ENCODE results near the gene GRIP1. TPM values are rescaled to one million over a fixed set of nuclear protein-coding genes. Genes with fewer than 3 reads are reported as not detected.

The GRIP1 gene
- total RNA-seq, 1 donor: under 0.01 TPM

GRCh38 chr12:66708704-66709456 is 30.0 kb upstream of the GRIP1 start:
- TF ChIP-seq CTCF (IDR thresholded peaks at IDR 0.05; ENCODE audit: extremely low read depth, low read depth, low read length): peak; percentile 46
- H3K27me3 ChIP-seq (ENCODE audit: insufficient read depth, low read length): no peaks in the 10 kb centered on the region
- no peaks in the 10 kb centered on the region for H4K20me1 ChIP-seq (ENCODE audit: insufficient read depth, low read length)
- no peak overlapping the region for H3K4me3 ChIP-seq (ENCODE audit: insufficient read depth, low read length)
- no peaks in the 10 kb centered on the region for H3K79me2 ChIP-seq (ENCODE audit: insufficient read depth, low read length)
- no peak overlapping the region for H3K27ac ChIP-seq (ENCODE audit: low read depth, low read length)
- no peaks in the 10 kb centered on the region for H3K4me1 ChIP-seq (ENCODE audit: insufficient read depth, low read length)
- H3K36me3 ChIP-seq (ENCODE audit: insufficient read depth, low read length): no peaks in the 10 kb centered on the region
- H3K4me2 ChIP-seq (ENCODE audit: insufficient read depth, low read length): no peak overlapping the region
- no peak overlapping the region for H2AFZ ChIP-seq (ENCODE audit: low read length)
- H3K9me3 ChIP-seq (ENCODE audit: low read depth, low read length): no peaks in the 10 kb centered on the region
- no peak for DNase-seq (ENCODE audit: insufficient read length, low spot score, missing footprints)

GRCh38 chr12:66707002-66707697 is 28.3 kb upstream of the GRIP1 start:
- Histone ChIP-seq H2AFZ (ENCODE audit: low read length) (no peak overlapping the region), H3K27ac (ENCODE audit: low read depth, low read length) (no peak overlapping the region), H3K4me3 (ENCODE audit: insufficient read depth, low read length) (no peak overlapping the region), H3K4me2 (ENCODE audit: insufficient read depth, low read length) (no peak overlapping the region), H3K9me3 (ENCODE audit: low read depth, low read length) (no peaks in the 10 kb centered on the region), H3K36me3 (ENCODE audit: insufficient read depth, low read length) (no peaks in the 10 kb centered on the region), H4K20me1 (ENCODE audit: insufficient read depth, low read length) (no peaks in the 10 kb centered on the region), H3K27me3 (ENCODE audit: insufficient read depth, low read length) (peaks cover under 1% of the 10 kb centered on the region), H3K79me2 (ENCODE audit: insufficient read depth, low read length) (no peaks in the 10 kb centered on the region), H3K4me1 (ENCODE audit: insufficient read depth, low read length) (no peaks in the 10 kb centered on the region)
- no peak for TF ChIP-seq CTCF (IDR thresholded peaks at IDR 0.05; ENCODE audit: extremely low read depth, low read depth, low read length)
- DNase-seq (ENCODE audit: insufficient read length, low spot score, missing footprints): no peak

- H3K4me2 ChIP-seq (ENCODE audit: insufficient read depth, low read length): no peak overlapping the region
- peaks cover 11% of the 10 kb centered on the region for H3K27me3 ChIP-seq (ENCODE audit: insufficient read depth, low read length)
- H3K4me3 ChIP-seq (ENCODE audit: insufficient read depth, low read length): no peak overlapping the region
- H3K9me3 ChIP-seq (ENCODE audit: low read depth, low read length): no peaks in the 10 kb centered on the region
- H3K4me1 ChIP-seq (ENCODE audit: insufficient read depth, low read length): no peaks in the 10 kb centered on the region
- H3K36me3 ChIP-seq (ENCODE audit: insufficient read depth, low read length): no peaks in the 10 kb centered on the region
- H3K79me2 ChIP-seq (ENCODE audit: insufficient read depth, low read length): no peaks in the 10 kb centered on the region
- H2AFZ ChIP-seq (ENCODE audit: low read length): no peak overlapping the region
- DNase-seq (ENCODE audit: insufficient read length, low spot score, missing footprints): peak; percentile 37
- TF ChIP-seq CTCF (IDR thresholded peaks at IDR 0.05; ENCODE audit: extremely low read depth, low read depth, low read length): no peak
- H4K20me1 ChIP-seq (ENCODE audit: insufficient read depth, low read length): no peaks in the 10 kb centered on the region
- no peak overlapping the region for H3K27ac ChIP-seq (ENCODE audit: low read depth, low read length)
Observed at GRCh38 chr12:66699738-66700482, 21.0 kb upstream of the GRIP1 start.

GRCh38 chr12:66698558-66698957 is 19.7 kb upstream of the GRIP1 start:
- Histone ChIP-seq H3K4me2 (ENCODE audit: insufficient read depth, low read length) (no peak overlapping the region), H3K4me3 (ENCODE audit: insufficient read depth, low read length) (no peak overlapping the region), H2AFZ (ENCODE audit: low read length) (no peak overlapping the region), H3K27me3 (ENCODE audit: insufficient read depth, low read length) (peaks cover 11% of the 10 kb centered on the region), H4K20me1 (ENCODE audit: insufficient read depth, low read length) (no peaks in the 10 kb centered on the region), H3K9me3 (ENCODE audit: low read depth, low read length) (no peaks in the 10 kb centered on the region), H3K4me1 (ENCODE audit: insufficient read depth, low read length) (no peaks in the 10 kb centered on the region), H3K36me3 (ENCODE audit: insufficient read depth, low read length) (no peaks in the 10 kb centered on the region), H3K79me2 (ENCODE audit: insufficient read depth, low read length) (no peaks in the 10 kb centered on the region), H3K27ac (ENCODE audit: low read depth, low read length) (no peak overlapping the region)
- TF ChIP-seq CTCF (IDR thresholded peaks at IDR 0.05; ENCODE audit: extremely low read depth, low read depth, low read length): no peak
- no peak for DNase-seq (ENCODE audit: insufficient read length, low spot score, missing footprints)
